ENCODE measurements around the gene REPS2. TPM values are rescaled to one million over a fixed set of nuclear protein-coding genes. Genes with fewer than 3 reads are reported as not detected.

REPS2 gene
- total RNA-seq, 4 donors from 2014 or later, result 10.8 to 37.0 (median 17.5) TPM

GRCh38 chrX:17047224-17047623 lies 100.8 kb downstream of the REPS2 start:
- Histone ChIP-seq H3K27ac (no peak overlapping the region), H3K9me3 (no peaks in the 10 kb centered on the region), H3K4me1 (no peaks in the 10 kb centered on the region), H3K4me3 (no peak overlapping the region), H3K27me3 (no peaks in the 10 kb centered on the region), H3K36me3 (no peaks in the 10 kb centered on the region)
- in situ Hi-C loops (cut with MboI; ENCODE audit: low pct_ligation_motif_present in 1 of 4, low pct_unique_long_range_greater_than_20kb in 1 of 4, low sequenced_read_pairs in 3 of 4), result loop anchor here (10.0 to 25.0 kb wide), 3 partner anchors 135 to 162 kb away; no protein-coding TSS in a partner anchor
- TF ChIP-seq POLR2AphosphoS5 (IDR thresholded peaks at IDR 0.05) (no peak), CTCF (IDR thresholded peaks at IDR 0.05) (no peak), EP300 (IDR thresholded peaks at IDR 0.05; ENCODE audit: low read depth) (no peak), POLR2A (IDR thresholded peaks at IDR 0.05) (no peak)
- 75 to 80% methylated on average over 5 to 7 of the region's 7 CpGs for WGBS, 2 donors (ENCODE audit: low coverage in 1 of 2)
- intact Hi-C loops (cut with DNase I; ENCODE audit: low total_unique reads), result no loop called here
- no peak for DNase-seq

GRCh38 chrX:17052210-17052609 lies 105.8 kb downstream of the REPS2 start:
- H3K27ac ChIP-seq, result no peak overlapping the region
- no peaks in the 10 kb centered on the region for H3K36me3 ChIP-seq
- no peaks in the 10 kb centered on the region for H3K27me3 ChIP-seq
- H3K4me3 ChIP-seq, result no peak overlapping the region
- intact Hi-C loops (cut with DNase I; ENCODE audit: low total_unique reads), result no loop called here
- TF ChIP-seq EP300 (IDR thresholded peaks at IDR 0.05; ENCODE audit: low read depth), result no peak
- TF ChIP-seq POLR2A (IDR thresholded peaks at IDR 0.05), result no peak
- TF ChIP-seq CTCF (IDR thresholded peaks at IDR 0.05), result no peak
- TF ChIP-seq POLR2AphosphoS5 (IDR thresholded peaks at IDR 0.05), result no peak
- H3K9me3 ChIP-seq, result no peaks in the 10 kb centered on the region
- no peaks in the 10 kb centered on the region for H3K4me1 ChIP-seq
- no peak for DNase-seq
- in situ Hi-C loops (cut with MboI; ENCODE audit: low pct_ligation_motif_present in 1 of 4, low pct_unique_long_range_greater_than_20kb in 1 of 4, low sequenced_read_pairs in 3 of 4), result no loop called here

GRCh38 chrX:17052793-17053192 lies 106.3 kb downstream of the REPS2 start:
- intact Hi-C loops (cut with DNase I; ENCODE audit: low total_unique reads), result no loop called here
- DNase-seq, result no peak
- Histone ChIP-seq H3K4me3 (no peak overlapping the region), H3K4me1 (no peaks in the 10 kb centered on the region), H3K27me3 (no peaks in the 10 kb centered on the region), H3K9me3 (no peaks in the 10 kb centered on the region), H3K36me3 (no peaks in the 10 kb centered on the region), H3K27ac (no peak overlapping the region)
- WGBS, 2 donors (ENCODE audit: low coverage in 1 of 2), result 74 to 80% methylated on average over 2 of the region's 2 CpGs
- in situ Hi-C loops (cut with MboI; ENCODE audit: low pct_ligation_motif_present in 1 of 4, low pct_unique_long_range_greater_than_20kb in 1 of 4, low sequenced_read_pairs in 3 of 4), result no loop called here
- TF ChIP-seq CTCF (IDR thresholded peaks at IDR 0.05) (no peak), POLR2AphosphoS5 (IDR thresholded peaks at IDR 0.05) (no peak), EP300 (IDR thresholded peaks at IDR 0.05; ENCODE audit: low read depth) (no peak), POLR2A (IDR thresholded peaks at IDR 0.05) (no peak)

- Histone ChIP-seq H3K9me3 (no peaks in the 10 kb centered on the region), H3K4me3 (no peak overlapping the region), H3K36me3 (no peaks in the 10 kb centered on the region), H3K27ac (no peak overlapping the region), H3K4me1 (no peaks in the 10 kb centered on the region), H3K27me3 (no peaks in the 10 kb centered on the region)
- WGBS, 2 donors (ENCODE audit: low coverage in 1 of 2), result 63 to 100% methylated on average over 1 to 5 of the region's 5 CpGs
- TF ChIP-seq EP300 (IDR thresholded peaks at IDR 0.05; ENCODE audit: low read depth) (no peak), POLR2A (IDR thresholded peaks at IDR 0.05) (no peak), CTCF (IDR thresholded peaks at IDR 0.05) (no peak), POLR2AphosphoS5 (IDR thresholded peaks at IDR 0.05) (no peak)
- no peak for DNase-seq
- intact Hi-C loops (cut with DNase I; ENCODE audit: low total_unique reads), result no loop called here
- in situ Hi-C loops (cut with MboI; ENCODE audit: low pct_ligation_motif_present in 1 of 4, low pct_unique_long_range_greater_than_20kb in 1 of 4, low sequenced_read_pairs in 3 of 4), result no loop called here
These were observed 107.0 kb downstream of the REPS2 start for GRCh38 chrX:17053502-17053901.

Data from transverse colon (tissue), 4 donors.